ENCODE measurements around the gene ZFP90. TPM values are rescaled to one million over a fixed set of nuclear protein-coding genes. Genes with fewer than 3 reads are reported as not detected.

The ZFP90 gene
- total and polyA plus RNA-seq, 4 donors = 2.1 to 18.9 (median 5.6) TPM

DNA sequence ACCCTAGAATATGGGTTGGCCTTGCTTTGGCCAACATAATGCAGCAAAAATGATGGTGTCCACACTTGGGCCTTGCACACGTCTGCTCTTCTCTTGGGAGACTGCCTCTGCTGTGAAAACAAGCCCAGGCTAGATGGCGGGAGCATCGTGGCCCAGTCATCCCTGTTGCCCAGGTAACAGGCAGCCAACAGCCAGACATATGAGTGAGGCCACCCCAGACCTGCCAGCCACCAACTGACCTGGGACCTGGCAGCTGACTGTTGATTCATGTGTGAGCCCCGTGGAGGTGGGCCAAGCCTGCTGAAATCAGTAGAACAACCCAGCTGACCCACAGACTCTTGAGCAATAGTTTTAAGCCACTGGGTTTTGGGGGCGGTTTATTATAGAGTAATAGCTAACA, 66.7 kb downstream of the ZFP90 start:
- 68% methylated on average over 5 of the region's 5 CpGs for WGBS
- Histone ChIP-seq H3K4me3 (ENCODE audit: low read depth in 1 of 3, low read length in 3 of 3) (no peak overlapping the region), H3K27me3 (ENCODE audit: control insufficient read depth in 4 of 4, insufficient read depth in 4 of 4, low read length in 3 of 4) (no peaks in the 10 kb centered on the region), H3K36me3 (ENCODE audit: control insufficient read depth in 4 of 4, insufficient read depth in 3 of 4, low read depth in 1 of 4, low read length in 3 of 4) (no peaks in the 10 kb centered on the region), H3K9me3 (ENCODE audit: control insufficient read depth in 4 of 4, low read length in 3 of 4) (no peaks in the 10 kb centered on the region), H3K9ac (ENCODE audit: low read depth in 1 of 2, low read length in 2 of 2) (no peak overlapping the region), H3K4me1 (ENCODE audit: control insufficient read depth in 4 of 4, insufficient read depth in 4 of 4, low read length in 3 of 4) (no peaks in the 10 kb centered on the region), H3K27ac (ENCODE audit: low read depth in 1 of 2, low read length in 2 of 2) (no peak overlapping the region)
- DNase-seq (ENCODE audit: low spot score) = no peak
- TF ChIP-seq, protein P1, sequence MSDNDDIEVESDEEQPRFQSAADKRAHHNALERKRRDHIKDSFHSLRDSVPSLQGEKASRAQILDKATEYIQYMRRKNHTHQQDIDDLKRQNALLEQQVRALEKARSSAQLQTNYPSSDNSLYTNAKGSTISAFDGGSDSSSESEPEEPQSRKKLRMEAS (IDR thresholded peaks at IDR 0.05) = no peak
- no peak for TF ChIP-seq FOXA1 (IDR thresholded peaks at IDR 0.05)
- TF ChIP-seq HNF4A (conservative IDR thresholded peaks at IDR 0.05) = no peak
- TF ChIP-seq, protein P2, sequence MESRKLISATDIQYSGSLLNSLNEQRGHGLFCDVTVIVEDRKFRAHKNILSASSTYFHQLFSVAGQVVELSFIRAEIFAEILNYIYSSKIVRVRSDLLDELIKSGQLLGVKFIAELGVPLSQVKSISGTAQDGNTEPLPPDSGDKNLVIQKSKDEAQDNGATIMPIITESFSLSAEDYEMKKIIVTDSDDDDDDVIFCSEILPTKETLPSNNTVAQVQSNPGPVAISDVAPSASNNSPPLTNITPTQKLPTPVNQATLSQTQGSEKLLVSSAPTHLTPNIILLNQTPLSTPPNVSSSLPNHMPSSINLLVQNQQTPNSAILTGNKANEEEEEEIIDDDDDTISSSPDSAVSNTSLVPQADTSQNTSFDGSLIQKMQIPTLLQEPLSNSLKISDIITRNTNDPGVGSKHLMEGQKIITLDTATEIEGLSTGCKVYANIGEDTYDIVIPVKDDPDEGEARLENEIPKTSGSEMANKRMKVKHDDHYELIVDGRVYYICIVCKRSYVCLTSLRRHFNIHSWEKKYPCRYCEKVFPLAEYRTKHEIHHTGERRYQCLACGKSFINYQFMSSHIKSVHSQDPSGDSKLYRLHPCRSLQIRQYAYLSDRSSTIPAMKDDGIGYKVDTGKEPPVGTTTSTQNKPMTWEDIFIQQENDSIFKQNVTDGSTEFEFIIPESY (IDR thresholded peaks at IDR 0.05) = no peak
- TF ChIP-seq, protein P3, sequence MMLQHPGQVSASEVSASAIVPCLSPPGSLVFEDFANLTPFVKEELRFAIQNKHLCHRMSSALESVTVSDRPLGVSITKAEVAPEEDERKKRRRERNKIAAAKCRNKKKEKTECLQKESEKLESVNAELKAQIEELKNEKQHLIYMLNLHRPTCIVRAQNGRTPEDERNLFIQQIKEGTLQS (IDR thresholded peaks at IDR 0.05) = no peak
- no peak for TF ChIP-seq HNF4G (IDR thresholded peaks at IDR 0.05)
- no peak for TF ChIP-seq FOXA2 (IDR thresholded peaks at IDR 0.05)
- TF ChIP-seq YY1 (IDR thresholded peaks at IDR 0.05) = no peak
- TF ChIP-seq EGR1 (IDR thresholded peaks at IDR 0.05; ENCODE audit: low read depth in 2 of 2) = no peak
- TF ChIP-seq RAD21 (IDR thresholded peaks at IDR 0.05) = no peak
- no peak for TF ChIP-seq REST (IDR thresholded peaks at IDR 0.05)
- TF ChIP-seq TAF1 (conservative IDR thresholded peaks at IDR 0.05) = no peak
- TF ChIP-seq, protein P4, sequence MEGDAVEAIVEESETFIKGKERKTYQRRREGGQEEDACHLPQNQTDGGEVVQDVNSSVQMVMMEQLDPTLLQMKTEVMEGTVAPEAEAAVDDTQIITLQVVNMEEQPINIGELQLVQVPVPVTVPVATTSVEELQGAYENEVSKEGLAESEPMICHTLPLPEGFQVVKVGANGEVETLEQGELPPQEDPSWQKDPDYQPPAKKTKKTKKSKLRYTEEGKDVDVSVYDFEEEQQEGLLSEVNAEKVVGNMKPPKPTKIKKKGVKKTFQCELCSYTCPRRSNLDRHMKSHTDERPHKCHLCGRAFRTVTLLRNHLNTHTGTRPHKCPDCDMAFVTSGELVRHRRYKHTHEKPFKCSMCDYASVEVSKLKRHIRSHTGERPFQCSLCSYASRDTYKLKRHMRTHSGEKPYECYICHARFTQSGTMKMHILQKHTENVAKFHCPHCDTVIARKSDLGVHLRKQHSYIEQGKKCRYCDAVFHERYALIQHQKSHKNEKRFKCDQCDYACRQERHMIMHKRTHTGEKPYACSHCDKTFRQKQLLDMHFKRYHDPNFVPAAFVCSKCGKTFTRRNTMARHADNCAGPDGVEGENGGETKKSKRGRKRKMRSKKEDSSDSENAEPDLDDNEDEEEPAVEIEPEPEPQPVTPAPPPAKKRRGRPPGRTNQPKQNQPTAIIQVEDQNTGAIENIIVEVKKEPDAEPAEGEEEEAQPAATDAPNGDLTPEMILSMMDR (IDR thresholded peaks at IDR 0.05; ENCODE audit: low read depth, low read length, missing input control) = no peak
- no peak for TF ChIP-seq SP1 (IDR thresholded peaks at IDR 0.05)
- no peak for TF ChIP-seq GABPA (IDR thresholded peaks at IDR 0.05 in 1 of 2, conservative IDR thresholded peaks at IDR 0.05 in 1 of 2)

- 97% methylated on average over 7 of the region's 7 CpGs for WGBS
- Histone ChIP-seq H3K27ac (ENCODE audit: low read depth in 1 of 2, low read length in 2 of 2) (no peak overlapping the region), H3K4me1 (ENCODE audit: control insufficient read depth in 4 of 4, insufficient read depth in 4 of 4, low read length in 3 of 4) (no peaks in the 10 kb centered on the region), H3K36me3 (ENCODE audit: control insufficient read depth in 4 of 4, insufficient read depth in 3 of 4, low read depth in 1 of 4, low read length in 3 of 4) (no peaks in the 10 kb centered on the region), H3K4me3 (ENCODE audit: low read depth in 1 of 3, low read length in 3 of 3) (no peak overlapping the region), H3K9me3 (ENCODE audit: control insufficient read depth in 4 of 4, low read length in 3 of 4) (no peaks in the 10 kb centered on the region), H3K9ac (ENCODE audit: low read depth in 1 of 2, low read length in 2 of 2) (no peak overlapping the region), H3K27me3 (ENCODE audit: control insufficient read depth in 4 of 4, insufficient read depth in 4 of 4, low read length in 3 of 4) (no peaks in the 10 kb centered on the region)
- no peak for TF ChIP-seq TAF1 (conservative IDR thresholded peaks at IDR 0.05)
- TF ChIP-seq YY1 (IDR thresholded peaks at IDR 0.05) = no peak
- TF ChIP-seq HNF4A (conservative IDR thresholded peaks at IDR 0.05) = no peak
- TF ChIP-seq SP1 (IDR thresholded peaks at IDR 0.05) = no peak
- TF ChIP-seq, protein P3 (IDR thresholded peaks at IDR 0.05) = no peak
- TF ChIP-seq, protein P2 (IDR thresholded peaks at IDR 0.05) = no peak
- TF ChIP-seq, protein P1 (IDR thresholded peaks at IDR 0.05) = no peak
- TF ChIP-seq HNF4G (IDR thresholded peaks at IDR 0.05) = no peak
- TF ChIP-seq EGR1 (IDR thresholded peaks at IDR 0.05; ENCODE audit: low read depth in 2 of 2) = no peak
- DNase-seq (ENCODE audit: low spot score) = no peak
Observed at GRCh38 chr16:68607443-68607842, 68.4 kb downstream of the ZFP90 start.
